CD4-positive, alpha-beta T cell treated with Interleukin-4 for 1 hour (primary cell): ENCODE measurements around the gene DBP.
A peak's percentile ranks its signal among the peaks of the same experiment; 100 is the strongest.

Source experiments
- DNase-seq, 2 donors: peaks; one replicate each; pipeline ENCODE4 v3.0.0-alpha.2; 2020 to 2022

Gene DBP

GRCh38 chr19:48624791-48625723 lies 12.1 kb downstream of the DBP start:
- no peak for DNase-seq

DNA sequence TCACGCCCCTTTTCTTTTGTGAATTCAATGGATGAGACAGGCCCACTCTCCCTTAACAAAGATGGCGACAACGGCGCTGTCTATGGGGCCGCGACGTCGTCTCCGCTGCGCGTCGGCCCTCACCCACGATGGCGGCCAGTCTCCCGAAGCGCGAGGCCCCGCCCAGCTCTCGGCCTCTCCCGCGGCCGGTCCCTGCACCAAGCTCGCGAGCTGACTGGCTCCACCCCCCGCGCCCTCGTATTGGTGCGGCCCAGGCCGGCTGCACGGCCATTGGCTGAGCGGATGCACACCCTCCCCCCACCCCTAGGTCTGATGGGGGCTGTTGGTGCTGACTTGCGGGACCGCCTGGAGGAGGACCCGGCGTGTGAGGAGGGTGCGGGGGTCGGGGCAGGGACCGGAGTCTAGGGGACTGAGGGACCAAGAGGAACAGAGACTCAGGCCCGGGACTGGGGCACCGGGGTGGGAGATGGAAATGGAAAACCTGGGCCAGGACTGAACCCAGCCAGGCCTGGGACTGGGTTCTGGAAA lies 13.0 kb downstream of the DBP start:
- DNase-seq: peak; percentile 97 to 98

DNA sequence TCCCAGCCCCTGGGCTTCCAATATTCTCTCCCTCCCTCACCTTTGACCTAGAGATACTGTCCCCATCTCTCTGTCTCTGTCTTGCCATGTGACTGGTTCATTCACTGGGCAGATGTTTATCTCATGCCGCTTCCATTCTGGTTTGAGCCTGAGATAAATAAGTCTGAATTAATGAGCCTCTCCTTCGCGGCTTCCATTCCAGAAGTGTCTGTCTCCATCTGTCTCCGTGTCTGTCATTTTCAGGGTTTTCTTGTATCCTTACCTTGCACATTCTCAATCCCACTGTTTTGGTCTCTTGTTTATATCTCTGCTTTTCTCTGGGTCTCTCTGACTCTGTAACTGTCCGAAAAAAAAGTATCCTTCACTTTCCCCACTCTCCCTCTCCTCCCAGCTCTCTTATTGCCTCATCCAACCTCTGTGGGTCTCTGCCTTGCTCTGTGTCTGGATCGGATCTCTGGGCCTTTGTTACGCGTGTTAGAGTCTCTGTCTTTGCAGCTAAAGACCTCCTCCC lies 13.6 kb downstream of the DBP start:
- no peak for DNase-seq

GRCh38 chr19:48619692-48620585 lies 17.2 kb downstream of the DBP start:
- DNase-seq: no peak

GRCh38 chr19:48618916-48619691 lies 18.1 kb downstream of the DBP start, which contains the start of the genes RPL18 and SPHK2:
Gene RPL18 (minus strand): TSS chr19:48619178. CDS start chr19:48619143, 35 bp downstream.
Gene SPHK2 (plus strand): TSS chr19:48619506. CDS start chr19:48620515, 1,009 bp downstream.
- DNase-seq: peak; percentile 98 to 99

DNA sequence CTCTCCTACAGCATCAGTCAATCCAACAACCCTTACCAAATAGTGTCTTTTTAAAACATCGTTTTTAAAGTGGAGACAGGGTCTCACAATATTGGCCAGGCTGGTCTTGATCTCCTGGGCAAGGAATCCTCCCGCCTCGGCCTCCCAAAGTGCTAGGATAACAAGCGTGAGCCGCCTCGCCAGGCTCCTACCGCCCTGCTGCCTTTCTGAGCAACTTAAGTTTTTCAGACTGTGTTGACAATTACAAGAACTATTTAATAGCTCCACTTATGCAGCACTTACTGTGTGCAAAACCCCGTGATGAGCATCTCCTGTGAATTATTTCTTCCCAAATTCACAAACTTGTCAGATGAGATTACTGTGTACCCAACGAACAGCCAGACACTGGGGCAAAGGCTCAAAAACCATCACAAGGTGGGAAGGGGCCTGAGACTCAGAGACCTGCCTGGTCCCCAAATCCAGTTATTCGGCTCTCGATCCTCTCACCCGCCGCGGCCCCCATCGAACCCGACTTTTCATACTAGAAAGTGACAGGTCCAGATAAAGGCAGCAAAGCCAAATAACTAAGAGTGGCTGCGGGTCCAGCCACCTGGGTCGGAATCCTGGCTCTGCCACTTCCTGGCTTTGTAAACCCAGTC lies 18.8 kb downstream of the DBP start:
- DNase-seq: no peak

GRCh38 chr19:48617146-48617937 lies 19.8 kb downstream of the DBP start:
- DNase-seq: no peak

DNA sequence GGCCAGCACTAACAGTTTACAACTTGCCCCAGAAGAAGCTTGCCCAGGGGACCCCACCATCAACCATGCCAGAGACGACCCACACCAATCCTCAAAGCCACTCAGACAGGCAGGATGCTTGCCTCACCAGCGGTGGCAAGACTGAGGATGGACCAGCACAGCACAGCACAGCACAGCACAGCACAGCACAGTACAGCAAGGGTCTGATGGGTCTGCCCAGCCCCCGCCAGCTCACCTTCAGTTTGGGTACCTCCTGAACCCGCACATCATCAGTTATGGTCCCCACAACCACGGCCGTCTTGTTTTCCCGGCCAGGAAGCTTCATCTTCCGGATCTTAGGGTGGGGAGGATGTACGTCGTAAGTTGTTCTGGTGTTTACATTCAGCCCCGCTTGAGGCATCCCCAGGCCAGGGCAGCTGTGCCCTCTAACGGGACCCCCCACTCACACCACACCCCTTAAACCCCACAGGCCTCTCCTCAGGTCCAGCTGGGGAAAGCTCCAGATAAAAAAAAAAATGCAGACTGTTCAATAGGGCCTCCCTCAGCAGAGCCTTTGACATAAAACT lies 20.6 kb downstream of the DBP start:
- no peak for DNase-seq

DNA sequence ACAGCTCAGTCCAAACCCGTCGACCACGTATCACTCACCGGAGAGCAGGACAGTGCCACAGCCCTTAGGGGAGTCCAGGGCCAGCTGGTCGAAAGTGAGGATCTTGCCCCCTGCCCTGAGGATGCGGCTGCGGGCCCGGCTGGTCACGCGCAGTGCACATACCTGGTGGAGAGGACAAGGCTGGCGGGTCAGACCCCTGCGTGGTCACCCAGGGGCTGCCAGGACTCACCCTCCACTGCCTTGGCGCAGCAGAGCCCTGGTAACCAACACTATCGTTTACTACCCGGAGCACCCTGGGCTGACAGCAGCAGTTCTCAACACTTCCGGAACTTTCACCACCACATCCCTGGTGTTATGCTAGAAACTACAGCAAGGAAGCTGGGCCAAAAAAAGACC lies 21.1 kb downstream of the DBP start:
- DNase-seq: peak in 1 of 2 donors; percentile 33

- DNase-seq: no peak
Observed at GRCh38 chr19:48615231-48616040, 21.7 kb downstream of the DBP start.

- DNase-seq: no peak
Observed at GRCh38 chr19:48614436-48615230, 22.5 kb downstream of the DBP start, which contains the start of gene FAM83E. Gene FAM83E (minus strand): TSS chr19:48615076. CDS start chr19:48613372, 1,704 bp downstream.

DNA sequence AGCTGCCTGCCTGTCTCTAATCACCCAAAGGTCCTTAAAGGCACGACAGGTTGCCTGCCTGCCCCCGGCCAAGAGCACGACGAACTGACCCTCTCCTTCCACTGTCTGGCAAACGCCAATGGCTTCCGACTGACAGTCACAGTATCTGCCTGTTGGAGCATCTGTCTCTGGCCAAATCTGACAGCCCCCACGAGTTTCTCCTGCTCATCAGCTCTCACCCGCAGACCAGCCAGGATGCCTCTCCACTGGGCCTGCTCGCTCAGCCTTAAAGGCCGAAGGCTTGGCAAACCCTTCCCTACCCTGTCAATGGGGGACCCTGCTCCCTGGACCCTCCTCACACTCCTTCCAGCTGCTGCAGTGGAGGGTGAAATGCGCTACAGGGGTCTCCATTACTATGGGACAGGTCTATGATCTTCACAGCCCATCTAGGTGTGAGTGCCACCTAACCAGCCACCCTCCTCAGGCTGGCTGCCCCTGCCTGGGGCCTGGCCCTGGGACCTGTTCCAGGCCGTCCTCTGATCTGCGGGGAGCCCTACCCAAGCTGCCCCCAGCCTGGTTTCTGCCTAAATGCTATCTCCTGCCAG lies 23.2 kb downstream of the DBP start:
- no peak for DNase-seq

GRCh38 chr19:48613024-48613851 lies 23.9 kb downstream of the DBP start:
- DNase-seq: no peak

DNA sequence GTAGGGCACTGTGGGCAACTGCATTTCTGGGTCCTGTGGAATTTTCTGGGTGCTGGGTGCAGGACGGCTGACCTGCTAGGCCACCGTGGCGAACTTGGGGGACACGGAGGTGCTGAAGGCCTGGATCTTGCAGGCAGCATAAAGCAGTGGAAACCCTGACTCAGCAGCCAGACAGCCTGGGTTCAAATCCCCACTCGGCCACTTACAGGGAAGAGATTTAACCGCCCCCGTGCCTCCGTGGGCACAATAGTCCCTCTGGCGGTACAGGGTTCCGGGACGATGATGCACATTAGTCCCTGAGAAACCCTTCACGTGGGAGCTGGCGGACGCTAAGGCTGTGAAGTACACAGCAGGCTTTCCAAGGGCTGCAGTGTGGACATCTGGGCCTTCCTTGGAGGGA lies 25.3 kb downstream of the DBP start:
- no peak for DNase-seq

- DNase-seq: no peak
Observed at GRCh38 chr19:48609571-48610108, 27.5 kb downstream of the DBP start.

- DNase-seq: peak; percentile 72 to 73
Observed at GRCh38 chr19:48608798-48609263, 28.3 kb downstream of the DBP start.

DNA sequence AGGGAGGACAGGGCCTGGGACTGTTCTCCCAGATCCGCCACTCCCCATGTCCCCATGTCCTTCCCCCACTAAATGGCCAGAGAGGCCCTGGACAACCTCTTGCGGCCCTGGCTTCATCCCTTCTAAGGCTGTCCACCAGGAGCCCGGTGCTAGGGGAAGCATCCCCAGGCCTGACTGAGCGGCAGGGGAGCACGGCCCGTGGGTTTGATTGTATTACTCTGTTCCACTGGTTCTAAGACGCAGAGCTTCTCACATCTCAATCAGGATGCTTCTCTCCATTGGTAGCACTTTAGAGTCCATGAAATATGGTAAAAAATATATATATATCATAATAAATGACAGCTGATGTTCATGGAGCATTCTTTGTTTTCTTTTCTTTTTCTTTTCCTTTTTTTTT lies 29.8 kb downstream of the DBP start:
- DNase-seq: no peak
